AG04449 (cell line): ENCODE measurements around the gene FMR1.

Source experiments
- CTCF ChIA-PET: fragments of 350-600 bp; formaldehyde crosslinking; extraction: SDS; loops from one replicate; lab custom pipeline; 2021; ENCODE audit warnings: antibody characterized with exemption; lab: Yijun Ruan, JAX
- POLR2A ChIA-PET: fragments of 400-600, 350-600 bp; formaldehyde crosslinking; extraction: SDS; loops from one replicate; lab custom pipeline; 2020; ENCODE audit warnings: antibody characterized with exemption, inconsistent platforms; lab: Yijun Ruan, JAX
- DNase-seq: peaks from one replicate; pipeline ENCODE4 v3.0.0-alpha.2; 2010; ENCODE audit warnings: low read depth, low spot score
- H3K4me3 ChIP-seq: 2 replicates; pipeline ENCODE4 v1.5.1; 2011; ENCODE audit warnings: low read depth, mild to moderate bottlenecking, control low read depth, low read length
- TF ChIP-seq, protein P1 (sequence below): IDR thresholded peaks from one replicate; pipeline ENCODE4 v1.5.1; 2011; ENCODE audit warnings: mild to moderate bottlenecking, moderate library complexity, low read length, control low read depth, inconsistent platforms; ENCODE audit not compliant: insufficient read depth; ENCODE audit errors: missing control alignments

Gene FMR1

DNA sequence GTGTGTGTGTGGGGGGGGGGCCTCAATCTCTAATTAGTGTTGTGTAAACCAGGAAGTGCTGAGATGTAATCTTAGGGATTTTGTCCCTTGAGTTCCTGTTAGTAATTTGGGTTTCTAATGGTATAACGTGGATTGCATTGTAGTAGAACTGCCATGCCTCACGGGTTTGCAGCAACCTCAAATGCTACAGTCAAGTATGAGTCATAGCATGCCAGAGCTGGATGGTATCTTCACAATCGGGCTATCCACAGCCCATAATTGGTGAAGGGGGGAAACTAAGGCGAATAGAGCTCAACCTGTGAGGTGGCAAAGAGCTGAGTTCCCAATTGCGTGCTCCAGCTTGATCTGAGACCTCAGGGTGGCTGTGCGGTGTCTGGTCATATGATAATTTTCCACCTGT lies 67.2 kb downstream of the FMR1 start:
- H3K4me3 ChIP-seq = no peak overlapping the region
- no peak for DNase-seq
- ChIA-PET CTCF (no interaction called here), POLR2A (no interaction called here)
- TF ChIP-seq, protein P1, sequence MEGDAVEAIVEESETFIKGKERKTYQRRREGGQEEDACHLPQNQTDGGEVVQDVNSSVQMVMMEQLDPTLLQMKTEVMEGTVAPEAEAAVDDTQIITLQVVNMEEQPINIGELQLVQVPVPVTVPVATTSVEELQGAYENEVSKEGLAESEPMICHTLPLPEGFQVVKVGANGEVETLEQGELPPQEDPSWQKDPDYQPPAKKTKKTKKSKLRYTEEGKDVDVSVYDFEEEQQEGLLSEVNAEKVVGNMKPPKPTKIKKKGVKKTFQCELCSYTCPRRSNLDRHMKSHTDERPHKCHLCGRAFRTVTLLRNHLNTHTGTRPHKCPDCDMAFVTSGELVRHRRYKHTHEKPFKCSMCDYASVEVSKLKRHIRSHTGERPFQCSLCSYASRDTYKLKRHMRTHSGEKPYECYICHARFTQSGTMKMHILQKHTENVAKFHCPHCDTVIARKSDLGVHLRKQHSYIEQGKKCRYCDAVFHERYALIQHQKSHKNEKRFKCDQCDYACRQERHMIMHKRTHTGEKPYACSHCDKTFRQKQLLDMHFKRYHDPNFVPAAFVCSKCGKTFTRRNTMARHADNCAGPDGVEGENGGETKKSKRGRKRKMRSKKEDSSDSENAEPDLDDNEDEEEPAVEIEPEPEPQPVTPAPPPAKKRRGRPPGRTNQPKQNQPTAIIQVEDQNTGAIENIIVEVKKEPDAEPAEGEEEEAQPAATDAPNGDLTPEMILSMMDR = no peak

DNA sequence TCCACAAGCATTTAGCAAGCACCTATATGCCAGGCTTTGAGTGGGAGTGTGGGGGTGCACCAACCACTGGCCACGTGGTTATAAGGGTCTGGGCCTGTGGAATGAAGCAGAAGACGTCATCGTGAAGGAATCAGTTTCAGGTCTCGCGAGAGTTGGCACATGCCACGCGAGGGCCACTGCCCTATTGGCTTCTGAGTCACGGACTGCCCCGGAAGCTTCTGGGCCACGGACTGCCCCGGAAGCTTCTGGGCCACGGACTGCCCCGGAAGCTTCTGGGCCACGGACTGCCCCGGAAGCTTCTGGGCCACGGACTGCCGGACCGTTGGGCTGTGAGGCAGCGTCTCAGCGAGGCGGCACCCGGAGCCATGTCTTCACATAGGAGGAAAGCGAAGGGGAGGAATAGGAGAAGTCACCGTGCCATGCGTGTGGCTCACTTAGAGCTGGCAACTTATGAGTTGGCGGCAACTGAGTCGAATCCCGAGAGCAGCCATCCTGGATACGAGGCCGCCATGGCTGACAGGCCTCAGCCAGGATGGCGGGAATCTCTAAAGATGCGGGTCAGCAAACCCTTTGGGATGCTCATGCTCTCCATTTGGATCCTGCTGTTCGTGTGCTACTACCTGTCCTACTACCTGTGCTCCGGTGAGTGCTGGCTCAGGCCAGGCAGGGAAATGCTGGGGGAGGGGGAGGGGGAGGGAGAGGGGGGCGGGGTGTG lies 69.5 kb downstream of the FMR1 start, which contains the start of gene FMR1NB:
Gene FMR1NB, plus strand, starts transcription at position 300 of the 715 bp plus-strand sequence. Its CDS starts 66 bp downstream, at position 366.
- DNase-seq = no peak
- ChIA-PET POLR2A (no interaction called here), CTCF (no interaction called here)
- no peak within 1 kb of the TSS for H3K4me3 ChIP-seq
- TF ChIP-seq, protein P1 = no peak
